Effector memory CD4-positive, alpha-beta T cell (primary cell): ENCODE data around the gene LDLRAD4.

ENCODE experiments used
- DNase-seq, 3 donors: peaks; one replicate each; pipeline ENCODE4 v3.0.0-alpha.2; 2020
- H3K27ac ChIP-seq: 2 replicates; pipeline ENCODE4 v1.7.0; 2013; ENCODE audit warnings: mild to moderate bottlenecking, low read length, moderate library complexity; ENCODE audit not compliant: insufficient read depth, poor library complexity, severe bottlenecking
- H3K27me3 ChIP-seq: replicated peaks from 2 replicates; pipeline ENCODE4 v1.7.0; 2013; ENCODE audit warnings: mild to moderate bottlenecking, low read length; ENCODE audit not compliant: insufficient read depth, control insufficient read depth, poor library complexity, severe bottlenecking
- H3K36me3 ChIP-seq: 2 replicates; pipeline ENCODE4 v1.7.0; 2013; ENCODE audit warnings: mild to moderate bottlenecking, low read length, moderate library complexity; ENCODE audit not compliant: control insufficient read depth, insufficient read depth
- H3K4me1 ChIP-seq: 2 replicates; pipeline ENCODE4 v1.7.0; 2013; ENCODE audit warnings: low read length, mild to moderate bottlenecking; ENCODE audit not compliant: control insufficient read depth, insufficient read depth, poor library complexity, severe bottlenecking
- H3K4me3 ChIP-seq: 2 replicates; pipeline ENCODE4 v1.7.0; 2013; ENCODE audit warnings: low read length, low read depth, mild to moderate bottlenecking; ENCODE audit not compliant: insufficient read depth, poor library complexity, severe bottlenecking
- H3K9me3 ChIP-seq: 2 replicates; pipeline ENCODE4 v1.7.0; 2013; ENCODE audit warnings: mild to moderate bottlenecking, low read length, moderate library complexity; ENCODE audit not compliant: control insufficient read depth

Gene LDLRAD4

DNA sequence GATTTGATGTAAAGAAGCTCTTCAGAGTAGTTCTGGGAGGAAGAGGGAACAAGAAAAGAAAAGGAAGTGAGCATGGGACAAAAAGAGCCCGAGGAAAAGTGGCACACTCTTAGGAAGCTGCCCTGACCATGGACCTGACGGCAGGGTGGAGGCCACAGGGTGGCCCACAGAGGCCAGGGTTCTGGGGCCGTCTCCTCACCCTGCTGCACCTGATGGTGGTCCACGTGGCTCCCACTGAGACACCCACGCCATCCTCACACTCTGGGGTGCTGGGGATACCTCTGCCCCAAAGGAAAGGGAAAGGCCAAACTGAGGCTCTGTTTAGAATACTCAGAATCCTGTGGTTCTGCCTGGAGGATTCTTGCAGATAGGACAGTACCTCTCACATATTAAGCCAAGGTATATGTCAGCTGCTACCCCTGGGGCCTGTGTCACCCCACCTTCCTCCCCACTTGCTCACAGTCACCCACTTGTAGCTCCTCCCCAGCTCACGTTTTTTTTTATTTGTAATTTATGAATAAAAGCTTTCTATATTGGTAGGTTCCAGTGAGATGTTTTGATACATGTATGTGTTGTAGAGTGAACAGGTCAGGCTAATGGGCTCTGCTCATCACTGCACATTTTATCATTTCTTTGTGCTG is 171.1 kb downstream of the LDLRAD4 start:
- Histone ChIP-seq H3K27ac (no peak overlapping the region), H3K27me3 (no peaks in the 10 kb centered on the region), H3K4me1 (no peaks in the 10 kb centered on the region), H3K9me3 (no peaks in the 10 kb centered on the region), H3K4me3 (no peak overlapping the region), H3K36me3 (peaks cover 20% of the 10 kb centered on the region)
- DNase-seq = no peak

- H3K9me3 ChIP-seq = no peaks in the 10 kb centered on the region
- H3K4me3 ChIP-seq = no peak overlapping the region
- no peaks in the 10 kb centered on the region for H3K4me1 ChIP-seq
- DNase-seq = no peak
- no peak overlapping the region for H3K27ac ChIP-seq
- no peaks in the 10 kb centered on the region for H3K27me3 ChIP-seq
- peaks cover 20% of the 10 kb centered on the region for H3K36me3 ChIP-seq
Observed at GRCh38 chr18:13390196-13390595, 171.6 kb downstream of the LDLRAD4 start.

- peaks cover 20% of the 10 kb centered on the region for H3K36me3 ChIP-seq
- no peaks in the 10 kb centered on the region for H3K9me3 ChIP-seq
- no peak for DNase-seq
- no peak overlapping the region for H3K4me3 ChIP-seq
- no peaks in the 10 kb centered on the region for H3K4me1 ChIP-seq
- H3K27ac ChIP-seq = no peak overlapping the region
- H3K27me3 ChIP-seq = no peaks in the 10 kb centered on the region
Observed at GRCh38 chr18:13390711-13391110, 172.2 kb downstream of the LDLRAD4 start.

- Histone ChIP-seq H3K36me3 (peaks cover 20% of the 10 kb centered on the region), H3K27ac (no peak overlapping the region), H3K4me3 (no peak overlapping the region), H3K4me1 (no peaks in the 10 kb centered on the region), H3K27me3 (no peaks in the 10 kb centered on the region), H3K9me3 (no peaks in the 10 kb centered on the region)
- no peak for DNase-seq
Observed at GRCh38 chr18:13392029-13392750, 173.6 kb downstream of the LDLRAD4 start.

GRCh38 chr18:13392899-13393298 is 174.3 kb downstream of the LDLRAD4 start:
- H3K9me3 ChIP-seq = no peaks in the 10 kb centered on the region
- no peaks in the 10 kb centered on the region for H3K4me1 ChIP-seq
- peaks cover 14% of the 10 kb centered on the region for H3K36me3 ChIP-seq
- DNase-seq = no peak
- no peak overlapping the region for H3K4me3 ChIP-seq
- no peaks in the 10 kb centered on the region for H3K27me3 ChIP-seq
- no peak overlapping the region for H3K27ac ChIP-seq

DNA sequence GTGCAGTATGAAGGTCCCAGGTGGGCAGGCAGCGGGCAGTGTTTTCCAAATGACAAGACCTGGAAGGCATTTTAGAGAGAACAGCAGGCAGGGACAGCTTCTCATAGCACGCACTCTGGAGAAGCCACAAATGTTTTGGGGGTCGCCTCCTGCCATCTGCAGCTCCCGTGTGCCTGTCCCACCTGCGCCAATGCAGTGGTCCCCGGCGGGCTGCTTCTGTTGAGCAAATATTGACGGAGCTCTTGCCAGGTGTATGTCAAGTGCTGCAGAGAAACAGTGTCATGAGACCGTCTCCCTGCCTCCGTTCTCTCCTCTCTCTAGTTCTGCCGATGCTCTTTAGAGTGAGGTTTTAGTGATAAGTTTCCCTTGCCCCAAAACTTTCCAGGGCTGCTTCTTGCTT is 174.8 kb downstream of the LDLRAD4 start:
- no peaks in the 10 kb centered on the region for H3K9me3 ChIP-seq
- no peaks in the 10 kb centered on the region for H3K4me1 ChIP-seq
- peaks cover 10% of the 10 kb centered on the region for H3K36me3 ChIP-seq
- no peak for DNase-seq
- H3K27ac ChIP-seq = no peak overlapping the region
- H3K27me3 ChIP-seq = no peaks in the 10 kb centered on the region
- no peak overlapping the region for H3K4me3 ChIP-seq

- Histone ChIP-seq H3K4me1 (no peaks in the 10 kb centered on the region), H3K4me3 (no peak overlapping the region), H3K27ac (no peak overlapping the region), H3K9me3 (no peaks in the 10 kb centered on the region), H3K36me3 (peaks cover 4% of the 10 kb centered on the region), H3K27me3 (no peaks in the 10 kb centered on the region)
- DNase-seq = no peak
Observed at GRCh38 chr18:13394801-13395200, 176.2 kb downstream of the LDLRAD4 start.

- H3K27me3 ChIP-seq = no peaks in the 10 kb centered on the region
- no peaks in the 10 kb centered on the region for H3K9me3 ChIP-seq
- no peak overlapping the region for H3K27ac ChIP-seq
- H3K4me3 ChIP-seq = no peak overlapping the region
- no peaks in the 10 kb centered on the region for H3K4me1 ChIP-seq
- H3K36me3 ChIP-seq = no peaks in the 10 kb centered on the region
- no peak for DNase-seq
Observed at GRCh38 chr18:13395577-13395976, 177.0 kb downstream of the LDLRAD4 start.

GRCh38 chr18:13397504-13398163 is 179.1 kb downstream of the LDLRAD4 start:
- no peaks in the 10 kb centered on the region for H3K36me3 ChIP-seq

DNA sequence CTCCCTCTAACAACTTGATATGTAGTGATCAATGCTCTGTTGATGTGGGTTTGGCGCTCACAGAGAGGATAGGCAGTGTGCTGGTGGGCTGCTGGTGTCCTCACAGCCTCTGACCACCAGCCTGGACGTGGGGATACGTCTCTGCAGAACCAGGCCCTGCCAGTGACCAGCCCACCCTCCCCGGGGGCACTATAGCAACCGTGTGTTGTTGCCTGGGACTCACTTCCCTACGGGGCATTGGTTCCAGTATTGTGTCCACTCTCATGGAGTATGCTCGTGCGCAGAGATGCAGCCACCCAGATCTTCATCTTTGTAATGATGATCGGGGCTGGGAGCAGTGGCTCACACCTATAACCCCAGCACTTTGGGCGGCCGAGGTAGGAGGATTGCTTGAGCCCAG is 180.1 kb downstream of the LDLRAD4 start:
- H3K36me3 ChIP-seq = no peaks in the 10 kb centered on the region
- no peaks in the 10 kb centered on the region for H3K27me3 ChIP-seq
- no peaks in the 10 kb centered on the region for H3K4me1 ChIP-seq
- H3K9me3 ChIP-seq = no peaks in the 10 kb centered on the region
- no peak overlapping the region for H3K27ac ChIP-seq
- H3K4me3 ChIP-seq = no peak overlapping the region
- DNase-seq = no peak

More at GRCh38 chr18:13397504-13398163, 179.1 kb downstream of the LDLRAD4 start:
- DNase-seq = no peak
- no peaks in the 10 kb centered on the region for H3K9me3 ChIP-seq
- H3K27ac ChIP-seq = no peak overlapping the region
- no peaks in the 10 kb centered on the region for H3K4me1 ChIP-seq
- H3K4me3 ChIP-seq = no peak overlapping the region
- no peaks in the 10 kb centered on the region for H3K27me3 ChIP-seq
